GM18499 (cell line): ENCODE results near the gene ITGAE.
A peak's percentile ranks its signal among the peaks of the same experiment; 100 is the strongest.
"Not testable (repeated sequence)": the region's sequence is repeated elsewhere in the genome, so short reads cannot be mapped to it uniquely, and the experiment has no call there.

Experiments
- ATAC-seq: cut with Tn5 transposase; IDR thresholded peaks from one replicate; pipeline ENCODE4 v1.9.1; 2021; ENCODE audit warnings: moderate number of reproducible peaks; ENCODE audit not compliant: insufficient read depth, unreplicated experiment

The ITGAE gene

GRCh38 chr17:3796822-3797170 is 4.2 kb downstream of the ITGAE start:
- peak; percentile 7 for ATAC-seq

DNA sequence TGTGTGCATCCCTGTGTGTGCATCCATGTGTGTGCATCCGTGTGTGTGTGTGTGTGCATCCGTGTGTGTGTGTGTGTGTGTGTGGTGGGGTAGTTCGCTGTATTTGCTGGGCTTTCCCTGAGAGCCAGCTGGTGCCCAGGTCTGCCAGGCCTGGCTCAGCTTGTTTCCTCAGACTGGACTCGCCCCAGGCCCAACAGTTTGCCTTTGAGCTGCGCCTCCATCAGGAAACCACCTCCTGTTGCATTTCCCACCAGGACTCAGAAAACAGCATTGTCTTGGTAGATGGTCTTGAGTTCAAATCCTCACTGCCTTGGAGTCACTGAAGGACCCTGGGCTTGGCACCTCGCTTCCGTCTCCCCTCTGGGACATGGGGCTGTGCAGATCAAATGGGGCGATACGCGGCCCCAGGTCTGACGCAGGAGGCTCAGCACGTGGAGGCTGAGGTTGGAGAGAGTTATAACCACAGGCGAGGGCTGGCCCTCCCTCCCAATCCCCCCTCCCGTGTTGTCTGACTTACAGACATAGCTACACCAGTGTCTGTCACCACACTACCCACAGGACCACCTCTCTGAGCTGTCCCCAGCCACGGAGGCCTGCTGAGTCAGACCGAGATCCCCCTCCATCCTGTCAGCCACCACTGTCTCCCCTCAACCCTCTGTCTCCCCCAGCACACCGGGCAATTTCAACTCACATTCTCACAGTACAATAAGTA is 4.7 kb downstream of the ITGAE start:
- ATAC-seq, result peak; percentile 68

GRCh38 chr17:3795390-3796102 is 5.4 kb downstream of the ITGAE start:
- ATAC-seq, result no peak

- ATAC-seq, result no peak
Measured at GRCh38 chr17:3794557-3795389, 6.2 kb downstream of the ITGAE start.

- not testable (repeated sequence) for ATAC-seq
Measured at GRCh38 chr17:3794152-3794551, 6.8 kb downstream of the ITGAE start.

- not testable (repeated sequence) for ATAC-seq
Measured at GRCh38 chr17:3793258-3793657, 7.7 kb downstream of the ITGAE start.

DNA sequence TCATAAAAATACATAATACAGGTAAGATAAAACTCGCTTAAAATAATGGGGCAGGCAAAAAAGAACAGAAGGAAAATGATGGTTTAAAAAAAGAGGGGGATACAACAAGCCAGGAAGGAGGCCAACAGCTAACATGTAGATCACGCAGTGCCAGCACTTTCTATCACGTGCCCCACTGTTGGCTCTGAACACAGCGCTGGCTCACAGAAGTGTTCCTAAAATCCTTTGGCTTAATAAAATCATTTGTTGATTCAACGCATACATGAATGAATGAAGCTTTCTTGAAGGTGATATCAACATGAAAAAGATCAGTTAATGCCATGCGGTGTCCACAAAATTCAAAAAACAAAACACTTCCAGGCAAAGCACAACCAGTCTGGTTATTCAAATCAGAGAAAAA is 8.5 kb downstream of the ITGAE start:
- no peak for ATAC-seq

DNA sequence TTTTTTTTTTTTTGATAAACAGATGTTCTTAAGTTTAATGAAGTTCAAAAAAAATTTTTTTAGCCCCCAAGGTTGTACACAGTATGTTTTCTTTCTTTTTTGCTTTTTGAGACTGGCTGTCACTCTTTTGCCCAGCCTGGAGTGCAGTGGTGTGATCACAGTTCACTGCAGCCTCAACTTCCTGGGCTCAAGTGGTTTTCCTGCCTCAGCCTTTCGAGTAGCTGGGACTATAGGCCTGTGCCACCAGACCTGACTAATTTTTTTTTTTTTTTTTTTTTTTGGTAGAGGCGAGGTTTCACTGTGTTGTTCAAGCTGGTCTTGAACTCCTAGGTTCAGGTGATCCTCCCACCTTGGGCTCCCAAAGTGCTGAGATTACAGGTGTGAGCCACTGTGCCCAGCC is 12.8 kb downstream of the ITGAE start:
- no peak for ATAC-seq

GRCh38 chr17:3785323-3785722 is 15.7 kb downstream of the ITGAE start:
- not testable (repeated sequence) for ATAC-seq

GRCh38 chr17:3782751-3783150 is 18.2 kb downstream of the ITGAE start:
- no peak for ATAC-seq

- no peak for ATAC-seq
Measured at GRCh38 chr17:3780986-3781385, 20.0 kb downstream of the ITGAE start.

DNA sequence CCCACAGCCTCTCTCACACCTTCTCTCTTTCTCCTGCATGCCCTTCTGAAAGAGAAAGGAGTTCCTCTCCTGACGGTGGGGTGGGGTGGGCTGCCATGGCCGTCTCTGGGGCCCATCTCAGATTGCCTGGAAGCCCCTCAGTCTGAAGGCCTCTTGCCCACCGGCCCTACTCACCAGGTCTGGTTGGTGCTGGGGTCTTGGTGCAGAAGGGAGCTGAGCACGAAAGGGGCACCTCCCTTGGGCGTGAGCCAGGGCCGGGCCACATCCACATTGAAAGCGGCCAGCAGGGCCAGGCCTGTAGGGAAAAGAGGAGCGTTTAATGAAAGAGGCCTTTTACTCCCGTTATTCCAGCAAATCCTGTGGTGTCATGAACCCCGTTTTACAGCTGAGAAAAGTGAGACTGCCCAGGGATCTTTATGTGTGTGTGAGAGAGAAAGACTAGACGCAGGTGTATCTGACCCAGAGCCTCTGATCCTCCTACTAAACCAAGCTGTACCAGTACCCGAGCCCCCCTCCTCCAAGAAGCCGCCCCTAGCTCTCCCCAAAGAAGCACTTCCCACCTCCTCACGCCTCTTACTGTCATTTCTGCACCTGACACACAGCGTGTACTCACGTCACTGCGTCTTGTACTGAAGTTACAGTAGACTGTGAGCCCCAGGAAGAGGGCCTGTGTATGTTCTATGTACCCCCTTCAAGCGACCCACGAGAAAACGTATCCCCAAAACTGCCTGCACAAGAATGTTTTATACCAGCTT is 23.4 kb downstream of the ITGAE start:
- ATAC-seq, result no peak

- no peak for ATAC-seq
Measured at GRCh38 chr17:3773966-3774365, 27.0 kb downstream of the ITGAE start.

GRCh38 chr17:3773511-3773910 is 27.5 kb downstream of the ITGAE start:
- ATAC-seq, result no peak

- ATAC-seq, result no peak
Measured at GRCh38 chr17:3772764-3773163, 28.2 kb downstream of the ITGAE start.

DNA sequence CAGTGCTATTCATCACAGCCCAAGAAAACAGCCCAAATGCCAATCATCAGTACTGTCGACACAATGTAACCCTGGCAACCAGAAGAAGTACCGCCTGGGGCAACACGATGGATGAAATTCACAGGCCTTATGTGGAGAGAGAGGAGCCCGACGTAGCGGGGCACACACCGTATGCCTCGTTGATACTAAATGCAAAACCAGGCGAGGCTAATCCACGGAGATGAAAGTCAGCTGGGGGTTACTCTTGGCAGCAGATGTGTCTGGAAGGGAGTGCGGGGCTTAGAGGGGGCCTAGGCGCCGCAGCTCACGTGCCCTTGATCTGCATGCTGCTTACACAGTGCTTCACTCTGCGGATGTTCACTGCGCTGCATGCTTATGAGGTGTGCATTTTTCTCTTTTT is 29.8 kb downstream of the ITGAE start:
- ATAC-seq, result no peak

DNA sequence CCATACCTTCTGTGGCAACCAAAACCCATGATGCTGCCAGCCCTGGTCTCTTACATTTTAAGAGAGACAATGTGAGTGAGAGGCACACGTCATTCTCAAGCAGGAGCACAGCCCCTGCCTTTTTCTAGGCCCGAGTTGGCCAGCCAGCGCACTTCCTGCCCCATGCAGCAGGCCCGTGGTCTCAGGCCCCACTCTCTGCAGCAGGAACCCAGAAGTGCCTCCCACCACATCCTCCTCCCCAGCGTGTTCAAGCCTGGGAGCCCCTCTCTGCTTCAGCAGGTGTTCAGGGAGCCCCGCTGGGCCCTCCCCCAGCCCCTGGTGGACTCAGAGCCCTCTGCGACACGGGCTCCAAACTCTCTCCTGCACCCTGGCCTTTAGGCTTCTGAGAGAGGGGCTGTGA is 30.5 kb downstream of the ITGAE start:
- no peak for ATAC-seq

DNA sequence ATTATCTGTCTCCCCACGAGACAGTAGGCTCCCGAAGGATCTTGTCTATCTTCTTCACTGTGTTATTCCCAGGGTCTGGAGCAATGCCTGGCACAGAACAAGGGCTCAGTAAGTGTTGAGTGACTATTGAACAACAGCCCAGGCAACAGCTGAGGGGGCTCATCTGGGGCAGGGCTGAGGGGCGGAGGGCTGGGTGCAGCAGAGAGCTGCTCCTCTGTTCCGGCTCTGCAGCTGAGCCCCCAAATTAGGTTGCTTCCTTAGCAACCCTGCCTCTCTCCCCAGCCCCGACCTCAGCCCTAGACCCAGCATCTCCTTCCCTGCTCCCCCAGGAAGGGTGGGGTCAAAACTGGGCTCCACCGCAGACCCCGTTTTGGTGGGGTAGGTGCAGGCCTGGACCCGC is 32.2 kb downstream of the ITGAE start:
- ATAC-seq, result no peak

DNA sequence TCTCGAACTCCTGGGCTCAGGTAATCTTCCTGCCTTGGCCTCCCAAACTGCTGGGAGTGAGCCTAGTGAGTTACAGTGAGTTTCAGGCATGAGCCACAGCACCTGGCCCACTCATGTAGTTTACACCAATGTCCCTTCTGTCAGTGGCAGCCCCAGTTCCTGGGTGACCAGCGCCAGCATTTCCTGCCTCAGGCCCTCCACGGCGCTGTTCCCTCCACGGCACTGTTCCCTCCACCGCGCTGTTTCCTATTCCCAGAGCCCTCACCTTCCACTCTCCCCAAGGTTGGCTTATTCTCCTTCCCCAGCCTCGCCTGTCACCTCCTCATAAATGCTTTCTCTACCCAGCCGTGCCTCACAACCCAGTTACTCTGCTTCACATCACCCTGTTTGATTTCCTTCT is 32.6 kb downstream of the ITGAE start:
- no peak for ATAC-seq

DNA sequence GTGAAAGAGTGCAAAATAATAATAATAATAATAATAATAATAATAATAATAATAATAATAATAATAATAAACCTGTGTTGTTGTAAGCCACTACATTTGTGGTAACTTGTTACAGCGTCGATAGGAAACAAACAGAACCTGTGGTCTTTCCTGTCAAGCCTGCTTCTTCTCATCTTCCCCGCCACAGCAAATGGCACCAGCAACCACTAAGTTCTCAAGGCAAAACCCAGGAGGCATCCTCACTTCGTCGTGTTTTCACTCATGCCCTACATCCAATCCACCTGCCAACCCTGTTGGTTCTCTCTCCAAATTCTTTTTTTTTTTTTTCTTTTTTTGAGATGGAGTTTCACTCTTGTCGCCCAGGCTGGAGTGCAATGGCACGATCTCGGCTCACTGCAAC is 34.2 kb downstream of the ITGAE start:
- no peak for ATAC-seq

- no peak for ATAC-seq
Measured at GRCh38 chr17:3765981-3766380, 35.0 kb downstream of the ITGAE start.
